Effector memory CD8-positive, alpha-beta T cell (primary cell): ENCODE results near the gene ZNF414.

Source experiments
- ATAC-seq: fragments of 150-1000 bp; cut with Tn5 transposase; replicated peaks from 2 replicates; pipeline ENCODE4 v1.10.0; 2021; ENCODE audit warnings: mild to moderate bottlenecking, moderate library complexity
- DNase-seq, 3 experiments: peaks; one replicate each; pipeline ENCODE4 v3.0.0; 2021
- H3K27ac Mint-ChIP-seq, 2 donors: one replicate each; pipeline ENCODE4 v1.8.0; 2022; ENCODE audit warnings: mild to moderate bottlenecking in 2 of 2, mixed read lengths in 2 of 2, moderate library complexity in 2 of 2
- H3K27me3 Mint-ChIP-seq, 2 donors: one replicate each; pipeline ENCODE4 v1.8.0; 2022; ENCODE audit warnings: mixed read lengths in 2 of 2
- H3K36me3 Mint-ChIP-seq: one replicate; pipeline ENCODE4 v1.8.0; 2022; ENCODE audit warnings: mild to moderate bottlenecking, moderate library complexity, mixed read lengths; ENCODE audit not compliant: insufficient read depth
- H3K4me1 Mint-ChIP-seq, 2 donors: one replicate each; pipeline ENCODE4 v1.8.0; 2022; ENCODE audit warnings: low read depth in 2 of 2, mixed read lengths in 2 of 2
- H3K4me3 Mint-ChIP-seq, 2 donors: one replicate each; pipeline ENCODE4 v1.8.0; 2022; ENCODE audit warnings: mild to moderate bottlenecking in 2 of 2, mixed read lengths in 2 of 2, moderate library complexity in 2 of 2
- H3K9me3 Mint-ChIP-seq, 2 donors: one replicate each; pipeline ENCODE4 v1.8.0; 2022; ENCODE audit warnings: mixed read lengths in 2 of 2

ZNF414 gene

GRCh38 chr19:8499048-8499833, 14.7 kb downstream of the ZNF414 start:
- no peak for DNase-seq
- ATAC-seq: no peak
- Mint-ChIP-seq H3K4me3 (no peak overlapping the region), H3K27me3 (no peaks in the 10 kb centered on the region), H3K36me3 (peaks cover 8% of the 10 kb centered on the region), H3K4me1 (peaks cover 0 to 12% of the 10 kb centered on the region in 2 donors), H3K27ac (no peak overlapping the region), H3K9me3 (no peaks in the 10 kb centered on the region)

GRCh38 chr19:8498295-8498694, 15.7 kb downstream of the ZNF414 start:
- H3K27ac Mint-ChIP-seq: no peak overlapping the region
- no peaks in the 10 kb centered on the region for H3K27me3 Mint-ChIP-seq
- peaks cover 8% of the 10 kb centered on the region for H3K36me3 Mint-ChIP-seq
- H3K9me3 Mint-ChIP-seq: no peaks in the 10 kb centered on the region
- no peak overlapping the region for H3K4me3 Mint-ChIP-seq
- ATAC-seq: no peak
- no peak for DNase-seq
- peaks cover 0 to 8% of the 10 kb centered on the region in 2 donors for H3K4me1 Mint-ChIP-seq

GRCh38 chr19:8494158-8494557, 19.8 kb downstream of the ZNF414 start:
- Mint-ChIP-seq H3K4me3 (no peak overlapping the region), H3K27ac (peak overlapping the region in 1 of 2 donors; percentile 77), H3K4me1 (no peaks in the 10 kb centered on the region), H3K9me3 (no peaks in the 10 kb centered on the region), H3K27me3 (no peaks in the 10 kb centered on the region), H3K36me3 (peaks cover 27% of the 10 kb centered on the region)
- ATAC-seq: peak; percentile 33
- no peak for DNase-seq

GRCh38 chr19:8491574-8491973, 22.4 kb downstream of the ZNF414 start:
- no peaks in the 10 kb centered on the region for H3K9me3 Mint-ChIP-seq
- H3K4me1 Mint-ChIP-seq: peaks cover 16 to 22% of the 10 kb centered on the region in 2 donors
- no peak for ATAC-seq
- DNase-seq: no peak
- no peak overlapping the region for H3K27ac Mint-ChIP-seq
- peaks cover 53% of the 10 kb centered on the region for H3K36me3 Mint-ChIP-seq
- H3K4me3 Mint-ChIP-seq: no peak overlapping the region
- H3K27me3 Mint-ChIP-seq: no peaks in the 10 kb centered on the region

GRCh38 chr19:8490873-8491272, 23.1 kb downstream of the ZNF414 start:
- ATAC-seq (no peak), DNase-seq (no peak)
- H3K4me3 Mint-ChIP-seq: no peak overlapping the region
- H3K4me1 Mint-ChIP-seq: peaks cover 22 to 26% of the 10 kb centered on the region in 2 donors
- H3K27ac Mint-ChIP-seq: peak overlapping the region; percentile 48 to 86
- H3K36me3 Mint-ChIP-seq: peaks cover 60% of the 10 kb centered on the region
- no peaks in the 10 kb centered on the region for H3K27me3 Mint-ChIP-seq
- H3K9me3 Mint-ChIP-seq: no peaks in the 10 kb centered on the region

GRCh38 chr19:8490395-8490760, 23.6 kb downstream of the ZNF414 start:
- DNase-seq (no peak), ATAC-seq (no peak)
- Mint-ChIP-seq H3K36me3 (peaks cover 65% of the 10 kb centered on the region), H3K4me3 (no peak overlapping the region), H3K9me3 (no peaks in the 10 kb centered on the region), H3K27ac (peak overlapping the region; percentile 48 to 86), H3K27me3 (no peaks in the 10 kb centered on the region), H3K4me1 (peaks cover 23 to 26% of the 10 kb centered on the region in 2 donors)

- Mint-ChIP-seq H3K4me3 (no peak overlapping the region), H3K27ac (peak overlapping the region in 1 of 2 donors; percentile 86), H3K9me3 (no peaks in the 10 kb centered on the region), H3K27me3 (no peaks in the 10 kb centered on the region), H3K36me3 (peaks cover 71% of the 10 kb centered on the region), H3K4me1 (peaks cover 23 to 26% of the 10 kb centered on the region in 2 donors)
- DNase-seq (no peak), ATAC-seq (no peak)
Measured at GRCh38 chr19:8489561-8490394, 24.2 kb downstream of the ZNF414 start.

- Mint-ChIP-seq H3K9me3 (no peaks in the 10 kb centered on the region), H3K27me3 (no peaks in the 10 kb centered on the region), H3K36me3 (peaks cover 83% of the 10 kb centered on the region), H3K4me3 (peak overlapping the region; percentile 62 to 69), H3K27ac (peak overlapping the region; percentile 88 to 93), H3K4me1 (peaks cover 23 to 26% of the 10 kb centered on the region in 2 donors)
- DNase-seq: no peak
- ATAC-seq: no peak
Measured at GRCh38 chr19:8488365-8488764, 25.6 kb downstream of the ZNF414 start.

- Mint-ChIP-seq H3K36me3 (peaks cover 92% of the 10 kb centered on the region), H3K4me3 (peak overlapping the region; percentile 62 to 69), H3K27me3 (no peaks in the 10 kb centered on the region)
Measured at GRCh38 chr19:8487137-8487851, 26.7 kb downstream of the ZNF414 start.

GRCh38 chr19:8486661-8487136, 27.3 kb downstream of the ZNF414 start:
- Mint-ChIP-seq H3K27me3 (no peaks in the 10 kb centered on the region), H3K27ac (peak overlapping the region; percentile 88 to 93), H3K4me1 (peaks cover 31 to 41% of the 10 kb centered on the region in 2 donors), H3K4me3 (peak overlapping the region; percentile 62 to 69), H3K9me3 (no peaks in the 10 kb centered on the region), H3K36me3 (peaks cover 94% of the 10 kb centered on the region)
- ATAC-seq (no peak), DNase-seq (no peak)

More at GRCh38 chr19:8487137-8487851, 26.7 kb downstream of the ZNF414 start:
- peaks cover 28 to 35% of the 10 kb centered on the region in 2 donors for H3K4me1 Mint-ChIP-seq
- H3K9me3 Mint-ChIP-seq: no peaks in the 10 kb centered on the region
- peak; percentile 91 for ATAC-seq
- DNase-seq: peak; percentile 43 to 64 (median 63)
- H3K27ac Mint-ChIP-seq: peak overlapping the region; percentile 88 to 93

GRCh38 chr19:8485561-8486371, 28.2 kb downstream of the ZNF414 start:
- H3K36me3 Mint-ChIP-seq: peaks cover 96% of the 10 kb centered on the region
- no peaks in the 10 kb centered on the region for H3K27me3 Mint-ChIP-seq
- DNase-seq (no peak), ATAC-seq (no peak)
- H3K4me3 Mint-ChIP-seq: peak overlapping the region in 1 of 2 donors; percentile 30
- H3K27ac Mint-ChIP-seq: peak overlapping the region in 1 of 2 donors; percentile 93
- peaks cover 40 to 50% of the 10 kb centered on the region in 2 donors for H3K4me1 Mint-ChIP-seq
- H3K9me3 Mint-ChIP-seq: no peaks in the 10 kb centered on the region

GRCh38 chr19:8484331-8484894, 29.6 kb downstream of the ZNF414 start:
- ATAC-seq: no peak
- peaks cover 43 to 52% of the 10 kb centered on the region in 2 donors for H3K4me1 Mint-ChIP-seq
- H3K27me3 Mint-ChIP-seq: no peaks in the 10 kb centered on the region
- H3K9me3 Mint-ChIP-seq: no peaks in the 10 kb centered on the region
- no peak overlapping the region for H3K27ac Mint-ChIP-seq
- no peak overlapping the region for H3K4me3 Mint-ChIP-seq
- DNase-seq: no peak
- H3K36me3 Mint-ChIP-seq: peaks cover 92% of the 10 kb centered on the region
